DND-41 (cell line): ENCODE measurements around the gene BPIFB4.

Experiments used
- ATAC-seq: fragments of 200-7000 bp; cut with Tn5 transposase; 3 replicates; pipeline ENCODE4 v1.9.1; 2021; ENCODE audit warnings: low read depth; ENCODE audit not compliant: insufficient read depth
- DNase-seq: peaks from one replicate; pipeline ENCODE4 v3.0.0-alpha.2; 2020
- H2AFZ ChIP-seq: 2 replicates; pipeline ENCODE4 v1.6.0; 2012; ENCODE audit warnings: low read depth, low read length
- H3K27ac ChIP-seq: 2 replicates; pipeline ENCODE4 v1.5.1; 2012; ENCODE audit warnings: low read length, inconsistent platforms
- H3K27me3 ChIP-seq: fragments of 200-600 bp; sonication (generic); 2 replicates; pipeline ENCODE4 v1.6.0; 2012; ENCODE audit warnings: low read length, mild to moderate bottlenecking, inconsistent platforms; ENCODE audit not compliant: insufficient read depth, poor library complexity
- H3K36me3 ChIP-seq: 2 replicates; pipeline ENCODE4 v1.5.1; 2012; ENCODE audit warnings: low read length, inconsistent platforms; ENCODE audit not compliant: insufficient read depth
- H3K4me1 ChIP-seq: 2 replicates; pipeline ENCODE4 v1.5.1; 2012; ENCODE audit warnings: mild to moderate bottlenecking, low read length; ENCODE audit not compliant: insufficient read depth
- H3K4me2 ChIP-seq: 2 replicates; pipeline ENCODE4 v1.6.0; 2012; ENCODE audit warnings: mild to moderate bottlenecking, moderate library complexity, low read length, inconsistent platforms; ENCODE audit not compliant: insufficient read depth
- H3K4me3 ChIP-seq, 2 experiments: fragments of 200-600 bp in 1 of 2; shearing (Covaris generic) in 1 of 2; 2 replicates each; pipeline ENCODE4 v1.5.1; 2012 to 2016; ENCODE audit warnings: inconsistent platforms in 2 of 2, low read length in 2 of 2, mild to moderate bottlenecking in 2 of 2, low read depth in 1 of 2, moderate library complexity in 1 of 2
- H3K79me2 ChIP-seq: 2 replicates; pipeline ENCODE4 v1.6.0; 2012; ENCODE audit warnings: low read length, inconsistent platforms; ENCODE audit not compliant: insufficient read depth
- H3K9ac ChIP-seq: 2 replicates; pipeline ENCODE4 v1.6.0; 2012; ENCODE audit warnings: low read depth, mild to moderate bottlenecking, inconsistent platforms, low read length, moderate library complexity
- H3K9me3 ChIP-seq: 2 replicates; pipeline ENCODE4 v1.5.1; 2012; ENCODE audit warnings: low read length, moderate library complexity, mild to moderate bottlenecking, inconsistent platforms; ENCODE audit not compliant: insufficient read depth, severe bottlenecking
- H4K20me1 ChIP-seq: 2 replicates; pipeline ENCODE4 v1.6.0; 2012; ENCODE audit warnings: low read length; ENCODE audit not compliant: insufficient read depth
- EZH2 ChIP-seq: IDR thresholded peaks from 3 replicates; pipeline ENCODE4 v1.6.1; 2012; ENCODE audit warnings: borderline replicate concordance, low read depth, mild to moderate bottlenecking, moderate library complexity, low read length, inconsistent platforms; ENCODE audit not compliant: severe bottlenecking
- TF ChIP-seq, protein P1 (sequence below): IDR thresholded peaks from 2 replicates; pipeline ENCODE4 v1.5.1; 2012; ENCODE audit warnings: borderline replicate concordance, low read length, moderate library complexity, mild to moderate bottlenecking; ENCODE audit not compliant: poor library complexity, severe bottlenecking; ENCODE audit errors: extremely low read depth

The BPIFB4 gene

DNA sequence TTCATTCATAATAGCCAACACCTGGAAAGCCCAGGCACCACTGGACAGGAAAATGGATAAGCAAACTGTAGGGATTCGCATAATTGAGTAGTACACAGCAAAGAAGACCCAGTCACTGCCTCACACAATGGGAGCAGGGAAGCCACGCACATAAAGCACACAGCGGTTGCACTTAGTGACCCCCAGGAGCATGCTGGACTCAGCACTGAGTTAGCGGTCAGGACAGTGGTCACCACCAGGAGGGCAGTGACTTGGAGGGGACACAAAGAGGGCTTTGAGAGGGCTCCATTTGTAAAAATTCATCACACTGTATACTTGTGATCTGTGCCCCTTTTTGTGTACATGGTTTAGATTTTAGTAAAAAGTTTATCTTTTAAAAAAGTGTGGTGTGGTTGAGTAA lies 28.1 kb upstream of the BPIFB4 start:
- TF ChIP-seq, protein P1, sequence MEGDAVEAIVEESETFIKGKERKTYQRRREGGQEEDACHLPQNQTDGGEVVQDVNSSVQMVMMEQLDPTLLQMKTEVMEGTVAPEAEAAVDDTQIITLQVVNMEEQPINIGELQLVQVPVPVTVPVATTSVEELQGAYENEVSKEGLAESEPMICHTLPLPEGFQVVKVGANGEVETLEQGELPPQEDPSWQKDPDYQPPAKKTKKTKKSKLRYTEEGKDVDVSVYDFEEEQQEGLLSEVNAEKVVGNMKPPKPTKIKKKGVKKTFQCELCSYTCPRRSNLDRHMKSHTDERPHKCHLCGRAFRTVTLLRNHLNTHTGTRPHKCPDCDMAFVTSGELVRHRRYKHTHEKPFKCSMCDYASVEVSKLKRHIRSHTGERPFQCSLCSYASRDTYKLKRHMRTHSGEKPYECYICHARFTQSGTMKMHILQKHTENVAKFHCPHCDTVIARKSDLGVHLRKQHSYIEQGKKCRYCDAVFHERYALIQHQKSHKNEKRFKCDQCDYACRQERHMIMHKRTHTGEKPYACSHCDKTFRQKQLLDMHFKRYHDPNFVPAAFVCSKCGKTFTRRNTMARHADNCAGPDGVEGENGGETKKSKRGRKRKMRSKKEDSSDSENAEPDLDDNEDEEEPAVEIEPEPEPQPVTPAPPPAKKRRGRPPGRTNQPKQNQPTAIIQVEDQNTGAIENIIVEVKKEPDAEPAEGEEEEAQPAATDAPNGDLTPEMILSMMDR = no peak
- no peak for TF ChIP-seq EZH2
- no peak for DNase-seq
- Histone ChIP-seq H3K79me2 (no peaks in the 10 kb centered on the region), H3K4me2 (no peak overlapping the region), H3K27me3 (no peaks in the 10 kb centered on the region), H3K9me3 (peaks cover 3% of the 10 kb centered on the region), H4K20me1 (no peaks in the 10 kb centered on the region), H3K27ac (no peak overlapping the region), H3K4me1 (no peaks in the 10 kb centered on the region), H2AFZ (no peak overlapping the region), H3K36me3 (no peaks in the 10 kb centered on the region), H3K9ac (no peak overlapping the region), H3K4me3 (no peak overlapping the region)
- ATAC-seq = no peak

DNA sequence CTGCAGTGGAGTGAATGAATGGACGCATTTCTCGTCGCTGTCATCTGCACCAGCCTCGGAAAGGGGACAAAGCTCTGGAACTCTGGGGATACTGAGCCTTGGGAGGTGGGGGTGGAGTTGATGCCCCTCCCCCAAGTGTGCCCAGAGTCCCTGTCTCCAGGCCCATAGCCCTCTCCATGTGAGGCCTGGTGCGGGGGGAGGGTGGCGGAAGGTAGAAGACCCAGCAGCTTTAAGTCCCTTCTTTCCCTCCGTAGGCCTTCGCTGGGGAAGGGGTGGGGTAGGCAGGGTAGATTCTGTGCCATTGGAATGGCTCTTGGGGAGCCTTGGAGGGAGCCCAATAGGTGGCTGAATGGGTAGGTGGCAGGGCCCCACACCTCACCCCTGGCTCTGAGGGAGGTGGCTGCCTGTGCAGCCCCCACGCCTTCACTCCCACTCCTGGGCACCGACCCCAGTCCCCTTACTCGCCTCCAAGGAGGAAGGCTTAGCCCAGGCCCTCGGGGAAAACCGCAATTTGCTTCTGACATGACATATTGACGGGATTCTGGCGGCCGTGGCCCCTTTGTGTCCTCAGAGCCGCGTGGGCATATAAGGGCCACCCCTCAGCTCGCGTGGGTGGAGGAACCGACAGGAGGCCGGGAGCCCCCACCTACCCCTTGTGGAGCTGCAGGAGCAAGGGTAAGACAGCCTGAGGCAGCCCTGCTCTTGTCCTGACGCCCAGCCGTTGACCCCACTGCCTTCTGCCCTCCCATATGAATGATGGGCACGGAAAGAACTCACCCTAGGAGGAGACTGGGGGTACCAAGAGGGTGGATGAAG lies 25.9 kb upstream of the BPIFB4 start, which contains the start of gene BPIFB3:
BPIFB3 (plus strand) TSS at position 613 of the 816 bp plus-strand sequence. CDS start 1,533 bp downstream, outside the sequence.
- Histone ChIP-seq H3K36me3 (no peaks in the 10 kb centered on the region), H3K4me3 (no peak within 1 kb of the TSS), H3K9me3 (no peaks in the 10 kb centered on the region), H2AFZ (no peak within 1 kb of the TSS), H3K79me2 (no peaks in the 10 kb centered on the region), H3K27ac (no peak within 1 kb of the TSS), H3K27me3 (no peaks in the 10 kb centered on the region), H4K20me1 (no peaks in the 10 kb centered on the region), H3K4me1 (no peaks in the 10 kb centered on the region), H3K9ac (no peak within 1 kb of the TSS), H3K4me2 (no peak within 1 kb of the TSS)
- TF ChIP-seq EZH2 = no peak
- TF ChIP-seq, protein P1 = no peak
- DNase-seq (no peak), ATAC-seq (no peak)

DNA sequence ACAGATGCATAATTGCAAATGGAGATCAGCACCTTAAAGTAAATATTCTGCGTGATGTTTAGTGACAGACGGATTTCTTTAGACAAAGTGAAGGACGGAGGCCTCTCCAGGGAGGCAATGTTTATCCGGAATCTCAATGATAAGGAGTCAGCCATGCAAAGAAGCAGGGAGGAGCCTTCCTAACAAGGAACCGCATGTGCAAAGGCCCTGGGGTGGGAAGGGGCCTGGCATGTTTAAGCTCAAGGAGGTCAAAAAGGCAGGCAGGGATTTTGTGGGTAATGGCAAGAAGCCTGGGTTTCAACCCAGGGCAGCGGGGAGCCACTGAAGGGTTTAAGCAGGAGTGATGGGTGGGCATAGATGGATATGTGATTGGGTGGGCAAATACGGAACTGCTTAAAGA lies 25.1 kb upstream of the BPIFB4 start:
- Histone ChIP-seq H3K27ac (no peak overlapping the region), H3K4me2 (no peak overlapping the region), H3K36me3 (no peaks in the 10 kb centered on the region), H3K4me1 (no peaks in the 10 kb centered on the region), H3K9me3 (no peaks in the 10 kb centered on the region), H3K27me3 (no peaks in the 10 kb centered on the region), H3K79me2 (no peaks in the 10 kb centered on the region), H2AFZ (no peak overlapping the region), H3K9ac (no peak overlapping the region), H3K4me3 (no peak overlapping the region), H4K20me1 (no peaks in the 10 kb centered on the region)
- DNase-seq (no peak), ATAC-seq (no peak)
- TF ChIP-seq, protein P1 = no peak
- no peak for TF ChIP-seq EZH2
